ENCODE results near the gene COL21A1.

GRCh38 chr6:56033401-56033800, 214.0 kb downstream of the COL21A1 start:
- TF ChIP-seq CTCF (IDR thresholded peaks at IDR 0.05) (no peak), ZFX (IDR thresholded peaks at IDR 0.05; ENCODE audit: borderline replicate concordance) (no peak)

Data from 22Rv1 (cell line).